DND-41 (cell line): ENCODE results near the gene THSD7A.

ENCODE experiments used
- ATAC-seq: fragments of 200-7000 bp; cut with Tn5 transposase; 3 replicates; pipeline ENCODE4 v1.9.1; 2021; ENCODE audit warnings: low read depth; ENCODE audit not compliant: insufficient read depth
- DNase-seq: peaks from one replicate; pipeline ENCODE4 v3.0.0-alpha.2; 2020
- H2AFZ ChIP-seq: 2 replicates; pipeline ENCODE4 v1.6.0; 2012; ENCODE audit warnings: low read depth, low read length
- H3K27ac ChIP-seq: 2 replicates; pipeline ENCODE4 v1.5.1; 2012; ENCODE audit warnings: low read length, inconsistent platforms
- H3K27me3 ChIP-seq: fragments of 200-600 bp; sonication (generic); 2 replicates; pipeline ENCODE4 v1.6.0; 2012; ENCODE audit warnings: low read length, mild to moderate bottlenecking, inconsistent platforms; ENCODE audit not compliant: insufficient read depth, poor library complexity
- H3K36me3 ChIP-seq: 2 replicates; pipeline ENCODE4 v1.5.1; 2012; ENCODE audit warnings: low read length, inconsistent platforms; ENCODE audit not compliant: insufficient read depth
- H3K4me1 ChIP-seq: 2 replicates; pipeline ENCODE4 v1.5.1; 2012; ENCODE audit warnings: mild to moderate bottlenecking, low read length; ENCODE audit not compliant: insufficient read depth
- H3K4me2 ChIP-seq: 2 replicates; pipeline ENCODE4 v1.6.0; 2012; ENCODE audit warnings: mild to moderate bottlenecking, moderate library complexity, low read length, inconsistent platforms; ENCODE audit not compliant: insufficient read depth
- H3K4me3 ChIP-seq, 2 experiments: fragments of 200-600 bp in 1 of 2; shearing (Covaris generic) in 1 of 2; 2 replicates each; pipeline ENCODE4 v1.5.1; 2012 to 2016; ENCODE audit warnings: inconsistent platforms in 2 of 2, low read length in 2 of 2, mild to moderate bottlenecking in 2 of 2, low read depth in 1 of 2, moderate library complexity in 1 of 2
- H3K79me2 ChIP-seq: 2 replicates; pipeline ENCODE4 v1.6.0; 2012; ENCODE audit warnings: low read length, inconsistent platforms; ENCODE audit not compliant: insufficient read depth
- H3K9ac ChIP-seq: 2 replicates; pipeline ENCODE4 v1.6.0; 2012; ENCODE audit warnings: low read depth, mild to moderate bottlenecking, inconsistent platforms, low read length, moderate library complexity
- H3K9me3 ChIP-seq: 2 replicates; pipeline ENCODE4 v1.5.1; 2012; ENCODE audit warnings: low read length, moderate library complexity, mild to moderate bottlenecking, inconsistent platforms; ENCODE audit not compliant: insufficient read depth, severe bottlenecking
- H4K20me1 ChIP-seq: 2 replicates; pipeline ENCODE4 v1.6.0; 2012; ENCODE audit warnings: low read length; ENCODE audit not compliant: insufficient read depth
- EZH2 ChIP-seq: IDR thresholded peaks from 3 replicates; pipeline ENCODE4 v1.6.1; 2012; ENCODE audit warnings: borderline replicate concordance, low read depth, mild to moderate bottlenecking, moderate library complexity, low read length, inconsistent platforms; ENCODE audit not compliant: severe bottlenecking
- TF ChIP-seq, protein P1 (sequence below): IDR thresholded peaks from 2 replicates; pipeline ENCODE4 v1.5.1; 2012; ENCODE audit warnings: borderline replicate concordance, low read length, moderate library complexity, mild to moderate bottlenecking; ENCODE audit not compliant: poor library complexity, severe bottlenecking; ENCODE audit errors: extremely low read depth

THSD7A gene

GRCh38 chr7:11452476-11452875, 379.5 kb downstream of the THSD7A start:
- no peaks in the 10 kb centered on the region for H3K79me2 ChIP-seq
- no peak overlapping the region for H3K4me2 ChIP-seq
- no peaks in the 10 kb centered on the region; the same call in 1 of the 2 replicates for H3K4me1 ChIP-seq
- H3K36me3 ChIP-seq: no peaks in the 10 kb centered on the region
- H3K9ac ChIP-seq: no peak overlapping the region
- H3K4me3 ChIP-seq: no peak overlapping the region
- no peak overlapping the region for H2AFZ ChIP-seq
- DNase-seq (no peak), ATAC-seq (no peak)
- no peaks in the 10 kb centered on the region for H3K9me3 ChIP-seq
- H4K20me1 ChIP-seq: no peaks in the 10 kb centered on the region
- H3K27ac ChIP-seq: no peak overlapping the region
- no peak for TF ChIP-seq EZH2
- TF ChIP-seq, protein P1, sequence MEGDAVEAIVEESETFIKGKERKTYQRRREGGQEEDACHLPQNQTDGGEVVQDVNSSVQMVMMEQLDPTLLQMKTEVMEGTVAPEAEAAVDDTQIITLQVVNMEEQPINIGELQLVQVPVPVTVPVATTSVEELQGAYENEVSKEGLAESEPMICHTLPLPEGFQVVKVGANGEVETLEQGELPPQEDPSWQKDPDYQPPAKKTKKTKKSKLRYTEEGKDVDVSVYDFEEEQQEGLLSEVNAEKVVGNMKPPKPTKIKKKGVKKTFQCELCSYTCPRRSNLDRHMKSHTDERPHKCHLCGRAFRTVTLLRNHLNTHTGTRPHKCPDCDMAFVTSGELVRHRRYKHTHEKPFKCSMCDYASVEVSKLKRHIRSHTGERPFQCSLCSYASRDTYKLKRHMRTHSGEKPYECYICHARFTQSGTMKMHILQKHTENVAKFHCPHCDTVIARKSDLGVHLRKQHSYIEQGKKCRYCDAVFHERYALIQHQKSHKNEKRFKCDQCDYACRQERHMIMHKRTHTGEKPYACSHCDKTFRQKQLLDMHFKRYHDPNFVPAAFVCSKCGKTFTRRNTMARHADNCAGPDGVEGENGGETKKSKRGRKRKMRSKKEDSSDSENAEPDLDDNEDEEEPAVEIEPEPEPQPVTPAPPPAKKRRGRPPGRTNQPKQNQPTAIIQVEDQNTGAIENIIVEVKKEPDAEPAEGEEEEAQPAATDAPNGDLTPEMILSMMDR: no peak
- H3K27me3 ChIP-seq: no peaks in the 10 kb centered on the region

DNA sequence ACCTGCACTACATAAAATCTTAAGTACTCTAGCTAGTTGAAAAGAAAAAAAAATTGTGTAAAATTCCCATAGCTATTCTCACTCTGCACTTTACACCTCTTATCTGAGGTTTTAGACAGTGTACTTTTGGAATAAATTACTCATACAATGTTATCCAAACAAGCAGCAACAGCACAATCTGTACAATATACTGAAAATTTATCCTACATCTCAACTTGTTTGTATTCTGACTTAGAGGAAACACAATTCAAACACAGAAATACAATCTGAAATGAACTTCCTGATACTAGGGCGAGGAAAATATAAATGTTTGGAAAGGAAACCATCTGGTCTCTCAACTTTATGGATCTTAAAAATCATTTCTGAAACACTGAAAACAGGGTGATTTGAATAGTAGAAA, 381.7 kb downstream of the THSD7A start:
- H4K20me1 ChIP-seq: no peaks in the 10 kb centered on the region
- TF ChIP-seq EZH2: no peak
- TF ChIP-seq, protein P1: no peak
- DNase-seq (no peak), ATAC-seq (no peak)
- no peaks in the 10 kb centered on the region for H3K79me2 ChIP-seq
- H2AFZ ChIP-seq: no peak overlapping the region
- no peak overlapping the region for H3K4me2 ChIP-seq
- no peak overlapping the region for H3K9ac ChIP-seq
- H3K27me3 ChIP-seq: no peaks in the 10 kb centered on the region
- no peak overlapping the region for H3K4me3 ChIP-seq
- H3K36me3 ChIP-seq: no peaks in the 10 kb centered on the region
- H3K27ac ChIP-seq: no peak overlapping the region
- no peaks in the 10 kb centered on the region for H3K4me1 ChIP-seq
- H3K9me3 ChIP-seq: no peaks in the 10 kb centered on the region

DNA sequence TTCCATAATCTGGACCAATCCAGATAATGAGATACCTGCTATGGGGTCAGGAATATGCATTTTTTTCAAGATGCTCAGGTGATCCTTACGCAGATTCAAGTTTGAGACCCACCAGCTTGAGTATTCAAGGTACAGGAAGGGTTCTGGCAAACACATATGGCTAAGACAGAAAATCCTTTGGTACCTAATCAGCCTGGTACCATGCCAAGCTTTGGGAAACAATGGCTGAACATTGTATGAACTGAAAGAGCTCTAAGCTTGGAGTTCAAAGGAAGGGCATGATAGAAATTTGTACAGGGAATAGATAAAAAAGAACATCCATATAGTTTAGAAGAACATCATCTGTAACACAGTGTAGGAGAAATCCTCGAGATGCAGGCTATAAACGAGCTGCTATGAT, 382.7 kb downstream of the THSD7A start:
- H3K4me2 ChIP-seq: no peak overlapping the region
- no peak for DNase-seq
- TF ChIP-seq, protein P1: no peak
- TF ChIP-seq EZH2: no peak
- H4K20me1 ChIP-seq: no peaks in the 10 kb centered on the region
- no peaks in the 10 kb centered on the region for H3K4me1 ChIP-seq
- H2AFZ ChIP-seq: no peak overlapping the region
- no peak overlapping the region for H3K27ac ChIP-seq
- no peak overlapping the region for H3K9ac ChIP-seq
- no peaks in the 10 kb centered on the region for H3K27me3 ChIP-seq
- no peak overlapping the region for H3K4me3 ChIP-seq
- no peaks in the 10 kb centered on the region for H3K9me3 ChIP-seq
- no peak for ATAC-seq
- no peaks in the 10 kb centered on the region for H3K36me3 ChIP-seq
- no peaks in the 10 kb centered on the region for H3K79me2 ChIP-seq

DNA sequence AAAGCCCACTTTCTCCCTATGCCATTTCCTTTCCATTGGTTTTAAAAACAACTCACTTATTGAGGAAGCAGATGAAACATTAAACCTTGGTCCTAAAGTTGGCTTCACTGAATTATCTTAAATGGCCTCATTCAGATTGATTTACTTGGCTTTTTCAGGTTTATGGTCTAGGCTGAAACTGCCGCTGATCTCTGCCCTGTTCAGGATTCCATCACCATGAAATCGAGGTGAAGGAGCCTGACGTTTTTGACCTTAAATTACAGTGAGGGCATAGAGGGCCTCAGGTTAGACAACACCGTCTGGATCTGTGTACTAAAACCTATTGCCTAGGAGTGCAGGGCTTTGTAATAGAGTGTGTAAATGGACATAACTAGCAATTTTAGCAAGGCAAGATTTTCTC, 383.7 kb downstream of the THSD7A start:
- Histone ChIP-seq H3K27ac (no peak overlapping the region), H3K79me2 (no peaks in the 10 kb centered on the region), H3K27me3 (no peaks in the 10 kb centered on the region), H3K4me2 (no peak overlapping the region), H3K4me1 (no peaks in the 10 kb centered on the region), H3K36me3 (no peaks in the 10 kb centered on the region), H3K9ac (no peak overlapping the region), H3K4me3 (no peak overlapping the region), H3K9me3 (no peaks in the 10 kb centered on the region), H4K20me1 (no peaks in the 10 kb centered on the region), H2AFZ (no peak overlapping the region)
- TF ChIP-seq, protein P1: no peak
- TF ChIP-seq EZH2: no peak
- DNase-seq (no peak), ATAC-seq (no peak)
